ENCODE data around the gene TMEM91.

TMEM91 gene

DNA sequence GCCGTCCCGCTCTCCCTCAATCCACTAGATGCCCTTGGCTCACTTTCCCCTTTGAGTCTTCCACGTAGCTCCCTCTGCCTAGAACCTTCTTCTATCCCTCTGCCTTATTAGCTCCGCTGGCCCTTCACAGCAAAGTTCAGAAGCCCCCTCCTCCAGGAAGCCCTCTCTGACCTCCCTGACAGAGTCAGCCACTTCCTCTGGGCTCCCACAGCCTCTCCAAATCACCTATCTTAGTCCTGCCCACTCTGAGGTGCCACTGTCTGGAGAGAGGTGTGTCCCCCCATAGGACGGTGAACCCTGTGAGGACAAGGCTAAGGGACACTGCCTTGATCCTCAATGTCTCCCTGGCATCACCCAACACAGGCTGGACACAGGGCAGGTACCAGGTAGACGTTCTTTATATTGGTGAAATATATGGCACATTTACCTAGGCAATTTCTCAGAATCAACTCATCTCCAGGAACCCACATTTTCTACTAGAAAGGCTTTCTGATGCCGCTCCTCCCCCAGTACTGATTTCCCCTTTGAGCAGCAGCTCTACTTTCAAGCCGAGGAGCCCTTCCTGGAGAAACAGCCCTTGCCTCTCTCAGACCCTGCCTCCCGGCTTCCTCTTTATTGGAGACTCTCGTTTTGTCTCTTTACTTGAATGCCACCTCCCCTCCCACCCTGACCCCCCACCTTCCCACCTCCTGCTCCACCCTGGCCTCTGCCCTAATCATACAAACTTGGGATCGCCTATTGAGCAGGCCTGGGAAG, 19.2 kb upstream of the TMEM91 start:
- CTCF ChIA-PET: interaction anchor here (1.9 to 6.7 kb wide), 2 partner anchors 7 to 29 kb away, joined by 7 to 68 read pairs; partner anchors contain the start of gene B9D2
- DNase-seq (ENCODE audit: extremely low spot score): no peak
- TF ChIP-seq, protein P1, sequence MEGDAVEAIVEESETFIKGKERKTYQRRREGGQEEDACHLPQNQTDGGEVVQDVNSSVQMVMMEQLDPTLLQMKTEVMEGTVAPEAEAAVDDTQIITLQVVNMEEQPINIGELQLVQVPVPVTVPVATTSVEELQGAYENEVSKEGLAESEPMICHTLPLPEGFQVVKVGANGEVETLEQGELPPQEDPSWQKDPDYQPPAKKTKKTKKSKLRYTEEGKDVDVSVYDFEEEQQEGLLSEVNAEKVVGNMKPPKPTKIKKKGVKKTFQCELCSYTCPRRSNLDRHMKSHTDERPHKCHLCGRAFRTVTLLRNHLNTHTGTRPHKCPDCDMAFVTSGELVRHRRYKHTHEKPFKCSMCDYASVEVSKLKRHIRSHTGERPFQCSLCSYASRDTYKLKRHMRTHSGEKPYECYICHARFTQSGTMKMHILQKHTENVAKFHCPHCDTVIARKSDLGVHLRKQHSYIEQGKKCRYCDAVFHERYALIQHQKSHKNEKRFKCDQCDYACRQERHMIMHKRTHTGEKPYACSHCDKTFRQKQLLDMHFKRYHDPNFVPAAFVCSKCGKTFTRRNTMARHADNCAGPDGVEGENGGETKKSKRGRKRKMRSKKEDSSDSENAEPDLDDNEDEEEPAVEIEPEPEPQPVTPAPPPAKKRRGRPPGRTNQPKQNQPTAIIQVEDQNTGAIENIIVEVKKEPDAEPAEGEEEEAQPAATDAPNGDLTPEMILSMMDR (IDR thresholded peaks at IDR 0.05; ENCODE audit: control extremely low read depth, extremely low read depth, low read depth, missing control alignments): no peak
- POLR2A ChIA-PET: interaction anchor here (0.6 kb wide), 1 partner anchor 629 kb away, joined by 3 read pairs; no protein-coding TSS in a partner anchor

GRCh38 chr19:41357746-41358145, 18.6 kb upstream of the TMEM91 start:
- DNase-seq (ENCODE audit: extremely low spot score): no peak
- TF ChIP-seq, protein P1 (IDR thresholded peaks at IDR 0.05; ENCODE audit: control extremely low read depth, extremely low read depth, low read depth, missing control alignments): no peak
- POLR2A ChIA-PET: no interaction called here
- CTCF ChIA-PET: interaction anchor here (1.2 to 1.9 kb wide), 2 partner anchors 30 to 94 kb away, joined by 3 to 7 read pairs; partner anchors contain the start of gene HNRNPUL1

- TF ChIP-seq, protein P1 (IDR thresholded peaks at IDR 0.05; ENCODE audit: control extremely low read depth, extremely low read depth, low read depth, missing control alignments): no peak
- POLR2A ChIA-PET: no interaction called here
- no peak for DNase-seq (ENCODE audit: extremely low spot score)
- CTCF ChIA-PET: interaction anchor here (1.5 kb wide), 1 partner anchor 8 kb away, joined by 5 read pairs; no protein-coding TSS in a partner anchor
Measured at GRCh38 chr19:41359741-41360140, 16.6 kb upstream of the TMEM91 start.

- ChIA-PET CTCF (interaction anchor here (4.1 kb wide), 1 partner anchor 8 kb away, joined by 68 read pairs; the partner anchor contains the start of gene TGFB1), POLR2A (no interaction called here)
- no peak for DNase-seq (ENCODE audit: extremely low spot score)
- TF ChIP-seq, protein P1 (IDR thresholded peaks at IDR 0.05; ENCODE audit: control extremely low read depth, extremely low read depth, low read depth, missing control alignments): no peak
Measured at GRCh38 chr19:41362143-41362847, 14.0 kb upstream of the TMEM91 start.

DNA sequence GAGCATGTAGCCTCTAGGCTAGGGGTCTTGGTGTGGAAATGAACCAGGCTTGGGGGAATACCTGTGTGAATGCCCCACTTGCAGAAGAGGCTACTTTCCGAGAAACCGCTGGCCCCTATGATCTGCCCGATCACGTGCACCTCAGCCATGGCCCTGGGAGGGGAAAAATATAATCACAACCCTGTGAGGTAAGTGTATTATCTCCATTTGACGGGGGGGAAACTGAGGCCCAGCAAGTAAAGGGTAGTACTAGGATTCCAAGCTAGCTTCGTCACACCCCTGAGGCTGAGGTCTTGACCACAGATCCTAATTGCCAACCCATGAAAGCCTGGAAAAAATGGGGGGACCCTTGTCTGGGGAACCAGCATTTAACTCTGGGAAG, 13.0 kb upstream of the TMEM91 start:
- DNase-seq (ENCODE audit: extremely low spot score): no peak
- TF ChIP-seq, protein P1 (IDR thresholded peaks at IDR 0.05; ENCODE audit: control extremely low read depth, extremely low read depth, low read depth, missing control alignments): no peak
- ChIA-PET POLR2A (interaction anchor here (0.5 to 3.0 kb wide), 7 partner anchors 8 to 937 kb away, joined by 3 to 25 read pairs (median 6); partner anchors contain the start of genes SERTAD1 and TGFB1), CTCF (interaction anchor here (0.7 to 4.1 kb wide), 6 partner anchors 9 to 207 kb away, joined by 3 to 68 read pairs (median 4); partner anchors contain the start of gene TGFB1)

All from GM10248 (cell line).